IgD-negative memory B cell (primary cell): ENCODE measurements around the gene TMEM178B. TPM values are rescaled to one million over a fixed set of nuclear protein-coding genes. Genes with fewer than 3 reads are reported as not detected.

Source experiments
- H3K27ac Mint-ChIP-seq, 3 donors: one replicate each; pipeline ENCODE4 v1.8.0; 2020 to 2022; ENCODE audit warnings: mild to moderate bottlenecking in 3 of 3, mixed read lengths in 3 of 3, moderate library complexity in 1 of 3
- H3K27me3 Mint-ChIP-seq: one replicate; pipeline ENCODE4 v1.8.0; 2021; ENCODE audit warnings: mixed read lengths
- H3K36me3 Mint-ChIP-seq: one replicate; pipeline ENCODE4 v1.8.0; 2020; ENCODE audit warnings: mild to moderate bottlenecking, mixed read lengths
- H3K4me1 Mint-ChIP-seq, 3 donors: one replicate each; pipeline ENCODE4 v1.8.0; 2020 to 2022; ENCODE audit warnings: mixed read lengths in 3 of 3, mild to moderate bottlenecking in 1 of 3
- H3K4me3 Mint-ChIP-seq, 4 donors: one replicate each; pipeline ENCODE4 v1.8.0; 2020 to 2022; ENCODE audit warnings: mild to moderate bottlenecking in 4 of 4, mixed read lengths in 4 of 4, moderate library complexity in 3 of 4
- H3K9me3 Mint-ChIP-seq, 3 donors: one replicate each; pipeline ENCODE4 v1.8.0; 2020 to 2021; ENCODE audit warnings: mixed read lengths in 3 of 3, mild to moderate bottlenecking in 1 of 3
- polyA plus RNA-seq: library from polyadenylated mRNA; unstranded; fragments of 300-500 nt; fragmentation: Illumina TruSeq; gene quantifications from one replicate; pipeline ENCODE4 v1.2.3, GENCODE V29; 2021

The TMEM178B gene
- polyA plus RNA-seq, 1 donor from 2014 or later, result not detected

GRCh38 chr7:141228482-141228881, 154.6 kb downstream of the TMEM178B start:
- Mint-ChIP-seq H3K36me3 (no peaks in the 10 kb centered on the region), H3K4me3 (no peak overlapping the region), H3K4me1 (peaks cover 0 to 3% (median 0%) of the 10 kb centered on the region in 3 donors), H3K9me3 (no peaks in the 10 kb centered on the region), H3K27me3 (peaks cover 6% of the 10 kb centered on the region), H3K27ac (no peak overlapping the region)

- Mint-ChIP-seq H3K4me3 (peak overlapping the region in 1 of 4 donors; percentile 82), H3K36me3 (no peaks in the 10 kb centered on the region), H3K4me1 (peaks cover 0 to 1% (median 0%) of the 10 kb centered on the region in 3 donors), H3K27ac (no peak overlapping the region), H3K9me3 (peaks cover 0 to 3% (median 0%) of the 10 kb centered on the region in 3 donors), H3K27me3 (peaks cover 6% of the 10 kb centered on the region)
Observed at GRCh38 chr7:141231018-141231792, 157.3 kb downstream of the TMEM178B start.

- H3K9me3 Mint-ChIP-seq, result peaks cover 0 to 3% (median 0%) of the 10 kb centered on the region in 3 donors
- no peak overlapping the region for H3K27ac Mint-ChIP-seq
- H3K4me3 Mint-ChIP-seq, result no peak overlapping the region
- H3K27me3 Mint-ChIP-seq, result peaks cover 4% of the 10 kb centered on the region
- no peaks in the 10 kb centered on the region for H3K4me1 Mint-ChIP-seq
- H3K36me3 Mint-ChIP-seq, result no peaks in the 10 kb centered on the region
Observed at GRCh38 chr7:141232286-141233051, 158.6 kb downstream of the TMEM178B start.

DNA sequence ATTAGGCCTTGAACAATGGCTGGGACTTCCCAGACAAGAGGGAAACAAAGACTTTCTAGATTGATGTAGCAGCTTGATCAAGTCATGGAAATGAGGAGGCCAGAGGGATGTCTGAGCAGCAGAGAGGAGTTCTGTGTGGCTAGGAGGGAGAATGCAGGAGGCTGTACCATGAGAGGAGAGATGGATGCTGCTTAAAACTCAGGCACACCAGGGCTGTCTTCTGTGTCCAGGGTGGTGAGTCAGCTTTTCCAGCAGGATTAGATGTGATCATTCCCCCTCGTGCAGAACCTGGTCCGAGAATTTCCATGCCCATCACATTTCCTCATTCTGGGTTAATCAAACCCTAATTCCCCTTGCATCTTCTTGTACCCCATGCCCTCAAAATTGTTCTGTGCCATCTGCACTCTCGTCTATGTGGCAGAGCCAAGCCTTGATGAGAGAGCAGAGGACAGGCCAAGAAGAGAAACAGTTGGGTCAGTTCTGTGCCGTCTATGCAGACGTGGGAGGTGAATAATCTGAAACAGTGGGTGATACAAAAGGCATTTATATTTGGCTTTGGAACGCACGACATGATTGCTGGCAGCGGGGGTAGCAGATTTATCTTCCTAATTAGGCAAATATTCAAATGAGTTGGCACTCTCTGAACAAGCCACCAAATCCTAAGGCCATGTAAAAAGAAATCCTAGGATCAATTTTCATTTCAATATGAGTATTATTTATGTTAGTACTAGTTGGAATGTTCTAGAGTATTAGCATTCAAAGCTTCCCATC, 160.7 kb downstream of the TMEM178B start:
- Mint-ChIP-seq H3K9me3 (peaks cover 0 to 3% (median 0%) of the 10 kb centered on the region in 3 donors), H3K36me3 (no peaks in the 10 kb centered on the region), H3K4me1 (no peaks in the 10 kb centered on the region), H3K27me3 (peaks cover 4% of the 10 kb centered on the region), H3K4me3 (no peak overlapping the region), H3K27ac (no peak overlapping the region)

GRCh38 chr7:141235656-141236055, 161.8 kb downstream of the TMEM178B start:
- Mint-ChIP-seq H3K36me3 (no peaks in the 10 kb centered on the region), H3K9me3 (peaks cover 0 to 3% (median 0%) of the 10 kb centered on the region in 3 donors), H3K27me3 (peaks cover 4% of the 10 kb centered on the region), H3K4me3 (no peak overlapping the region), H3K27ac (no peak overlapping the region), H3K4me1 (no peaks in the 10 kb centered on the region)

- Mint-ChIP-seq H3K4me3 (no peak overlapping the region), H3K4me1 (no peaks in the 10 kb centered on the region), H3K27ac (no peak overlapping the region), H3K36me3 (no peaks in the 10 kb centered on the region), H3K27me3 (peaks cover 2% of the 10 kb centered on the region), H3K9me3 (peaks cover 0 to 3% (median 0%) of the 10 kb centered on the region in 3 donors)
Observed at GRCh38 chr7:141238596-141239243, 164.9 kb downstream of the TMEM178B start.

DNA sequence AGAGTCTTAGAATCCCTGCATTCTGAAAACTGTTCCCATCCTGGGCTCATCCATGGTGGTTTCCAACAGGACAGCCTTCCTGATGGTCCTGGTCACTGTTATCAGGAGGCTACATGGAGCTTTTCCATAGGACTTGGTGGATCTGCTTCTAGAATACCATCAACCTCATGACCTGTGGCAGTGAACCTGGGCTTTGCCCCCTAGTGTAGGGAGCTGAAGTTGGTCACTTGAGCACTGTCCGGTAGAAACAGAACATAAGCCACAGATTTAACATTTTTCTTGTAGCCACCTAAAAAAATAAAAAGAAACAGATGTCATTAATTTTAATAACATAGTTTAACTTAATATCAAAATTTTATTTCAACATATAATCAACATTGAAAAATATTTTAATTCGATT, 165.8 kb downstream of the TMEM178B start:
- Mint-ChIP-seq H3K4me3 (no peak overlapping the region), H3K27ac (no peak overlapping the region), H3K9me3 (no peaks in the 10 kb centered on the region), H3K36me3 (no peaks in the 10 kb centered on the region), H3K27me3 (peaks cover 2% of the 10 kb centered on the region), H3K4me1 (no peaks in the 10 kb centered on the region)

GRCh38 chr7:141242568-141242967, 168.7 kb downstream of the TMEM178B start:
- Mint-ChIP-seq H3K4me1 (no peaks in the 10 kb centered on the region), H3K9me3 (no peaks in the 10 kb centered on the region), H3K4me3 (no peak overlapping the region), H3K27ac (no peak overlapping the region), H3K27me3 (peaks cover 5% of the 10 kb centered on the region), H3K36me3 (no peaks in the 10 kb centered on the region)

- Mint-ChIP-seq H3K27me3 (peaks cover 5% of the 10 kb centered on the region), H3K4me3 (no peak overlapping the region), H3K36me3 (no peaks in the 10 kb centered on the region), H3K27ac (no peak overlapping the region), H3K9me3 (no peaks in the 10 kb centered on the region), H3K4me1 (no peaks in the 10 kb centered on the region)
Observed at GRCh38 chr7:141243368-141243767, 169.5 kb downstream of the TMEM178B start.

DNA sequence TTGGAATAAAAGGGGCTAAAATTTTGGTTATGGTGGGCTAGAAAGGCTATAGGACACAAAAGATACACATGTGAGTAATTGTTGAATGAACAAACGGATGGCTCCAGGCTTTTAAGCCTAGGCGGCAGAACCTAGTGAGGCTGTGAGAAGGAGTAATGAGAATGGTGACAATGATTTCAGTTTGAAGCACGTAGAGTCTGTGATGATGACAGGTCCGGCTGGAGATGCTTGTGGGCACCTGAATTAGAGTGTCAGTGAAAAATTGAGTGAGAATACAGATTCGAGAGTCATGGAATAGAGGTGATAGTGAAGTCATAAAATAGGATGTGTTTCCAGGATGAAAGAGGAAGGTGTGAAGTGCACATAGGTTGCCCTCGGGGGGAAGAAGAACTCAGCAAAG, 170.6 kb downstream of the TMEM178B start:
- H3K27ac Mint-ChIP-seq, result no peak overlapping the region
- H3K9me3 Mint-ChIP-seq, result peaks cover 0 to 3% (median 0%) of the 10 kb centered on the region in 3 donors
- H3K4me3 Mint-ChIP-seq, result no peak overlapping the region
- peaks cover 5% of the 10 kb centered on the region for H3K27me3 Mint-ChIP-seq
- no peaks in the 10 kb centered on the region for H3K36me3 Mint-ChIP-seq
- no peaks in the 10 kb centered on the region for H3K4me1 Mint-ChIP-seq

GRCh38 chr7:141246426-141246825, 172.6 kb downstream of the TMEM178B start:
- peaks cover 5% of the 10 kb centered on the region for H3K27me3 Mint-ChIP-seq

DNA sequence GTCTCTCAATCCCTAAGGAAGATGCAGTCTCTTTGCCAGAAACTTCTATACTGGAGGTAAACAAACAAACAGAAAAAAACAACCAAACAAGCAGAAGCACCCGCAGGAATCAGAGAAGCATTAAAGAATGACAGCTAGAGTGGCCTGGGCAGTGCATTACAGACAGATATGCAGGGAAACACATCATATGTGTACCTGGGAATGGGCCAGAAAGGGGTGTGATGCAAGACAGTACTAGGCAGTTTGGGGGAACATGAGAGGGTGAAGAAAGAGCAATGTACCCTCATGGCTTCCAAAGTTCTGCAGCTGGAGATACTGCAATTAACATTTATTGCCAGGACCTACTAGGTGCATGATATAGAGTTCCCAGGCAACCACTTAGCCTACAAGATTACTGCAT, 177.3 kb downstream of the TMEM178B start:
- H3K9me3 Mint-ChIP-seq, result peaks cover 0 to 3% (median 0%) of the 10 kb centered on the region in 3 donors
- H3K4me3 Mint-ChIP-seq, result no peak overlapping the region
- H3K27me3 Mint-ChIP-seq, result peaks cover 4% of the 10 kb centered on the region
- H3K4me1 Mint-ChIP-seq, result no peaks in the 10 kb centered on the region
- no peak overlapping the region for H3K27ac Mint-ChIP-seq
- no peaks in the 10 kb centered on the region for H3K36me3 Mint-ChIP-seq

More at GRCh38 chr7:141246426-141246825, 172.6 kb downstream of the TMEM178B start:
- no peak overlapping the region for H3K4me3 Mint-ChIP-seq
- H3K9me3 Mint-ChIP-seq, result peaks cover 0 to 3% (median 0%) of the 10 kb centered on the region in 3 donors
- no peaks in the 10 kb centered on the region for H3K4me1 Mint-ChIP-seq
- no peak overlapping the region for H3K27ac Mint-ChIP-seq
- no peaks in the 10 kb centered on the region for H3K36me3 Mint-ChIP-seq

GRCh38 chr7:141251957-141252356, 178.1 kb downstream of the TMEM178B start:
- no peak overlapping the region for H3K27ac Mint-ChIP-seq
- no peaks in the 10 kb centered on the region for H3K27me3 Mint-ChIP-seq
- no peak overlapping the region for H3K4me3 Mint-ChIP-seq
- H3K4me1 Mint-ChIP-seq, result no peaks in the 10 kb centered on the region
- H3K36me3 Mint-ChIP-seq, result no peaks in the 10 kb centered on the region
- H3K9me3 Mint-ChIP-seq, result peaks cover 0 to 3% (median 0%) of the 10 kb centered on the region in 3 donors

- H3K27ac Mint-ChIP-seq, result no peak overlapping the region
- no peaks in the 10 kb centered on the region for H3K36me3 Mint-ChIP-seq
- no peak overlapping the region for H3K4me3 Mint-ChIP-seq
- H3K4me1 Mint-ChIP-seq, result no peaks in the 10 kb centered on the region
- H3K27me3 Mint-ChIP-seq, result no peaks in the 10 kb centered on the region
- peaks cover 2 to 20% (median 6%) of the 10 kb centered on the region in 3 donors for H3K9me3 Mint-ChIP-seq
Observed at GRCh38 chr7:141257597-141257996, 183.7 kb downstream of the TMEM178B start.
